Measurements from ENCODE around the gene MPZL2. TPM values are rescaled to one million over a fixed set of nuclear protein-coding genes. Genes with fewer than 3 reads are reported as not detected.

Gene MPZL2
- total and polyA plus RNA-seq, 4 donors, result 2.0 to 50.6 (median 16.4) TPM

DNA sequence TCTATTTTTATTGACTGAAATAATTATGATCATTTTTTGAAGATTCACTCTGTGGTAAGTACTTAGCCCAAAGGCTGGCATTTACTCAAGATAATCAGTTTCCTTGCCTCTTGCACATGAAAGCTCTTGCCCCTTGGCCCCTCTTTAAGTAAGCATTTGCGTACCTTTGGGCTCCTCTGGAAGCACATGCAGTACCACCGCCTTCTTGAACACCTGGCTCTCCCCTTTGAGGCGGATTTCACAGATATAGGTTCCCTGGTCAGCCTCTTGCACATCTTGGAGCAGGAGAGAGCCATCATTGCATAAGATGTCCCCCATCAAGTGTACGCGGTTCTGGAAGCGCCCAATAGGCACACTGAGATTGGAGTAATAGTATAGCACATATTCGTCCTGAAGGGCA lies 53.8 kb downstream of the MPZL2 start:
- Histone ChIP-seq H3K36me3 (ENCODE audit: control insufficient read depth, insufficient read depth, low read length) (no peaks in the 10 kb centered on the region), H3K9me3 (ENCODE audit: control insufficient read depth, insufficient read depth, low read length) (no peaks in the 10 kb centered on the region), H3K4me3 (ENCODE audit: low read depth, low read length) (no peak overlapping the region), H3K4me1 (ENCODE audit: control insufficient read depth, insufficient read depth, low read length) (no peaks in the 10 kb centered on the region), H3K27ac (ENCODE audit: low read depth, low read length) (no peak overlapping the region), H3K27me3 (ENCODE audit: control insufficient read depth, insufficient read depth, low read length) (peaks cover 36% of the 10 kb centered on the region)
- 95% methylated on average over 6 of the region's 7 CpGs for WGBS (ENCODE audit: insufficient coverage)
- DNase-seq (ENCODE audit: low read depth in 4 of 6, low spot score in 6 of 6), result no peak

DNA sequence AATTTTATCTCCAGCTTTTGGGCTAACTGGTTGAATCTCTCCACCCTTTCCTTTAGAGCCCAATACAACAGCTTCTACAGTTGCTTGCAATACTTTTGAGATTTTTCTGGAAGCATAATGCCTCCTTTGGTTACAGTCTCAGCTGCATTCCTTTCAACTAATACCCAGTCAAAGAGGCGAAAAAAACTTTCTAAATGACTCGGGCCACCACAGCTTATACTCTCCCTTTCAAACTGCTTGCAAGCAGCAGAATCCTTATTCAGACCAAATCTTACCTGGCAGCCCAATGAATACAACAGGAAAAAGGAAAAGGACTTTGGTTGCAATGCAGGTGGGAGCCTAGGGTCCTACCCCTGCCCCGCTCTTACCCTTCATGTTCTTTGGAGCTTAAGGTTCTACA lies 55.1 kb downstream of the MPZL2 start:
- DNase-seq (ENCODE audit: low read depth in 4 of 6, low spot score in 6 of 6), result no peak
- Histone ChIP-seq H3K36me3 (ENCODE audit: control insufficient read depth, insufficient read depth, low read length) (no peaks in the 10 kb centered on the region), H3K9me3 (ENCODE audit: control insufficient read depth, insufficient read depth, low read length) (no peaks in the 10 kb centered on the region), H3K27ac (ENCODE audit: low read depth, low read length) (no peak overlapping the region), H3K4me3 (ENCODE audit: low read depth, low read length) (no peak overlapping the region), H3K27me3 (ENCODE audit: control insufficient read depth, insufficient read depth, low read length) (peaks cover 30% of the 10 kb centered on the region), H3K4me1 (ENCODE audit: control insufficient read depth, insufficient read depth, low read length) (no peaks in the 10 kb centered on the region)
- WGBS (ENCODE audit: insufficient coverage), result 79% methylated on average over 2 of the region's 3 CpGs

DNA sequence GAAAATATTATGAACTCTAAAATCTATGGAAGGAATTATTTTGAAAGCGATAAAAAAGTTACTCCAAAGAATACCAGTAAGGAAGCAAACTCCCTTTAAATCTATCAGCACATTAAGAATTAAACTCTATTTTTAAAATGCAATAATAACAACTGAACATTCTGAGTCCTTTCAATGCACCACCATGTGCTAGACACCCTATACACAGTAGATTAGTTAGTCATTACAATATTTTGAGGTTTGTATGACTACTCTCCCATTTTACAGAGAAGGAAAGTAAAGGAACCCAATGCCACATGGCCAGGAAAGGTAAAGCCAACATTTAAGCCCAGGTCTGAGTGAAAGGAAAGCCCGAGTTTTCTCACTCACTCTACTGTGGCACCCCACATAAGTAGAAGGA lies 57.0 kb downstream of the MPZL2 start:
- Histone ChIP-seq H3K9me3 (ENCODE audit: control insufficient read depth, insufficient read depth, low read length) (no peaks in the 10 kb centered on the region), H3K36me3 (ENCODE audit: control insufficient read depth, insufficient read depth, low read length) (no peaks in the 10 kb centered on the region), H3K4me1 (ENCODE audit: control insufficient read depth, insufficient read depth, low read length) (no peaks in the 10 kb centered on the region), H3K4me3 (ENCODE audit: low read depth, low read length) (no peak overlapping the region), H3K27ac (ENCODE audit: low read depth, low read length) (peak overlapping the region; percentile 48), H3K27me3 (ENCODE audit: control insufficient read depth, insufficient read depth, low read length) (peaks cover 24% of the 10 kb centered on the region)
- no CpG with 5 or more reads among the region's 2 CpGs for WGBS (ENCODE audit: insufficient coverage)
- DNase-seq (ENCODE audit: low read depth in 4 of 6, low spot score in 6 of 6), result no peak

DNA sequence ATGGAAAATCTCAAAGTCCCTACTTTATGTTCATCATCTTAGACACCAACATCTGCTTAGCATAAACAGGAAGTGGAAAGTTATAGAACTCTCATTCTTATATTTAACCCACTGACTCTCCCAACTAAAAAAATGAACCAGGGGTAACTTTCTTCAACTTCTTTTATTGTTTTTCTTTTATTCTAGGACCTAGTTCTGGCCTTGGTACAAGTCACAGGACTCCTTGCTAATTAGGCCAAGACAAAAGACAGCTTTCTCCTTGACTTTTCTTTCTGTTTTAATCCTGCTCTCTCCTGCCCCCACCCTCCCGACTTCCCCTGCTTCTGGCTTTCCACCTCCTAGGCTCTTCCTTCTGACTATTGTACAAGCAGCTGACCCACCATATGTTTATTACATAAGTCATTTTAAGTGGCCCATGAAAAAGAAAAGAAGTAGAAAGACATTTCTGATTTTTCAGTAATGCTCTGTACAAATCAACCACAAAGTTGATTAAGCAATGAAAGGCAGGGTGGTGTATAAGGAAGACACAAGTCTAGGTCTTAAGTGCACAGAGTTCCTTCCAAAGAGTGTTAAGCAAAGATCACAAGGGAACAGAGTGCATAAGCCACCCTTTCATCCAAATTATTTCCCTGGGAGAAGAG lies 57.6 kb downstream of the MPZL2 start:
- DNase-seq (ENCODE audit: low read depth in 4 of 6, low spot score in 6 of 6), result peak in 1 of 6 donors; percentile 27
- H3K27me3 ChIP-seq (ENCODE audit: control insufficient read depth, insufficient read depth, low read length), result peaks cover 20% of the 10 kb centered on the region
- no peak overlapping the region for H3K4me3 ChIP-seq (ENCODE audit: low read depth, low read length)
- no CpG with 5 or more reads among the region's 1 CpG for WGBS (ENCODE audit: insufficient coverage)
- H3K4me1 ChIP-seq (ENCODE audit: control insufficient read depth, insufficient read depth, low read length), result no peaks in the 10 kb centered on the region
- H3K27ac ChIP-seq (ENCODE audit: low read depth, low read length), result peak overlapping the region; percentile 48
- H3K9me3 ChIP-seq (ENCODE audit: control insufficient read depth, insufficient read depth, low read length), result no peaks in the 10 kb centered on the region
- no peaks in the 10 kb centered on the region for H3K36me3 ChIP-seq (ENCODE audit: control insufficient read depth, insufficient read depth, low read length)

- Histone ChIP-seq H3K4me1 (ENCODE audit: control insufficient read depth, insufficient read depth, low read length) (no peaks in the 10 kb centered on the region), H3K9me3 (ENCODE audit: control insufficient read depth, insufficient read depth, low read length) (no peaks in the 10 kb centered on the region), H3K36me3 (ENCODE audit: control insufficient read depth, insufficient read depth, low read length) (no peaks in the 10 kb centered on the region), H3K27me3 (ENCODE audit: control insufficient read depth, insufficient read depth, low read length) (peaks cover 16% of the 10 kb centered on the region), H3K27ac (ENCODE audit: low read depth, low read length) (no peak overlapping the region), H3K4me3 (ENCODE audit: low read depth, low read length) (no peak overlapping the region)
- DNase-seq (ENCODE audit: low read depth in 4 of 6, low spot score in 6 of 6), result no peak
- WGBS (ENCODE audit: insufficient coverage), result 91% methylated on average over 9 of the region's 9 CpGs
Measured at GRCh38 chr11:118205606-118206378, 58.3 kb downstream of the MPZL2 start.

Small RNA genes within 50 kb of the gene (small RNA-seq; reads per million reads assigned to genes)
- gene HSPE1P18 (ENCODE audit: low replicate concordance), result not detected

Other genes with a start within 250 kb of the MPZL2 start
- under 1 TPM in 1 of 2 donors, not detected in 1; 0.30 TPM for gene TMPRSS4, start 187.2 kb downstream of the MPZL2 start, total RNA-seq
- gene TMPRSS4, start 187.2 kb downstream of the MPZL2 start, polyA plus RNA-seq (ENCODE audit: insufficient read length in 2 of 2), result under 1 TPM; 0.26 to 0.70 TPM
- gene SMIM35, start 177.3 kb downstream of the MPZL2 start, total RNA-seq, result under 1 TPM; 0.06 to 0.10 TPM
- gene SMIM35, start 177.3 kb downstream of the MPZL2 start, polyA plus RNA-seq (ENCODE audit: insufficient read length in 2 of 2), result under 1 TPM in 1 of 2 donors, not detected in 1; 0.20 TPM
- 10 to 100 TPM; 12.5 to 30.5 TPM for gene SCN4B, start 111.5 kb downstream of the MPZL2 start, total RNA-seq
- gene SCN4B, start 111.5 kb downstream of the MPZL2 start, polyA plus RNA-seq (ENCODE audit: insufficient read length in 2 of 2), result 10 to 100 TPM; 30.7 to 31.2 TPM
- 10 to 100 TPM; 12.6 to 24.6 TPM for gene SCN2B, start 87.7 kb downstream of the MPZL2 start, total RNA-seq
- gene SCN2B, start 87.7 kb downstream of the MPZL2 start, polyA plus RNA-seq (ENCODE audit: insufficient read length in 2 of 2), result 10 to 100 TPM; 12.6 to 16.2 TPM
- gene JAML, start 39.3 kb downstream of the MPZL2 start, total RNA-seq, result 1 to 10 TPM; 8.9 to 9.2 TPM
- gene JAML, start 39.3 kb downstream of the MPZL2 start, polyA plus RNA-seq (ENCODE audit: insufficient read length in 2 of 2), result 1 to 10 TPM in 1 of 2 donors, under 1 TPM in 1; 0.52 to 1.5 TPM
- 1 to 10 TPM; 4.2 to 5.8 TPM for gene MPZL3, start 11.9 kb downstream of the MPZL2 start, total RNA-seq
- 1 to 10 TPM; 1.4 to 1.6 TPM for gene MPZL3, start 11.9 kb downstream of the MPZL2 start, polyA plus RNA-seq (ENCODE audit: insufficient read length in 2 of 2)
- gene CD3E, start 40.4 kb upstream of the MPZL2 start, total RNA-seq, result under 1 TPM in 1 of 2 donors, not detected in 1; 0.20 TPM
- gene CD3E, start 40.4 kb upstream of the MPZL2 start, polyA plus RNA-seq (ENCODE audit: insufficient read length in 2 of 2), result not detected
- not detected for gene CD3D, start 78.4 kb upstream of the MPZL2 start, total RNA-seq
- gene CD3D, start 78.4 kb upstream of the MPZL2 start, polyA plus RNA-seq (ENCODE audit: insufficient read length in 2 of 2), result not detected
- gene CD3G, start 80.0 kb upstream of the MPZL2 start, total RNA-seq, result under 1 TPM; 0.17 to 0.20 TPM
- under 1 TPM; 0.27 to 0.50 TPM for gene CD3G, start 80.0 kb upstream of the MPZL2 start, polyA plus RNA-seq (ENCODE audit: insufficient read length in 2 of 2)
- gene UBE4A, start 95.3 kb upstream of the MPZL2 start, total RNA-seq, result 10 to 100 TPM; 56.9 to 62.8 TPM
- 10 to 100 TPM; 32.0 to 43.8 TPM for gene UBE4A, start 95.3 kb upstream of the MPZL2 start, polyA plus RNA-seq (ENCODE audit: insufficient read length in 2 of 2)
- gene ATP5MG, start 137.3 kb upstream of the MPZL2 start, total RNA-seq, result 100 to 1,000 TPM in 1 of 2 donors, 10 to 100 TPM in 1; 47.1 to 278 TPM
- gene ATP5MG, start 137.3 kb upstream of the MPZL2 start, polyA plus RNA-seq (ENCODE audit: insufficient read length in 2 of 2), result 100 to 1,000 TPM; 381 to 398 TPM
- gene KMT2A, start 172.2 kb upstream of the MPZL2 start, total RNA-seq, result 10 to 100 TPM; 45.6 to 66.8 TPM
- 10 to 100 TPM; 44.6 to 45.5 TPM for gene KMT2A, start 172.2 kb upstream of the MPZL2 start, polyA plus RNA-seq (ENCODE audit: insufficient read length in 2 of 2)